GM19193 (cell line): ENCODE measurements around the gene BARX2.

ENCODE experiments used
- POLR2A ChIP-seq: IDR thresholded peaks from 4 replicates; pipeline ENCODE4 v1.6.1; 2011; ENCODE audit not compliant: insufficient read depth, insufficient read length; ENCODE audit errors: extremely low read depth

BARX2 gene

GRCh38 chr11:129375751-129376657, at the start of gene BARX2:
BARX2 (plus strand) TSS chr11:129375848; CDS start chr11:129376036, 188 bp downstream.
- TF ChIP-seq POLR2A, result no peak

DNA sequence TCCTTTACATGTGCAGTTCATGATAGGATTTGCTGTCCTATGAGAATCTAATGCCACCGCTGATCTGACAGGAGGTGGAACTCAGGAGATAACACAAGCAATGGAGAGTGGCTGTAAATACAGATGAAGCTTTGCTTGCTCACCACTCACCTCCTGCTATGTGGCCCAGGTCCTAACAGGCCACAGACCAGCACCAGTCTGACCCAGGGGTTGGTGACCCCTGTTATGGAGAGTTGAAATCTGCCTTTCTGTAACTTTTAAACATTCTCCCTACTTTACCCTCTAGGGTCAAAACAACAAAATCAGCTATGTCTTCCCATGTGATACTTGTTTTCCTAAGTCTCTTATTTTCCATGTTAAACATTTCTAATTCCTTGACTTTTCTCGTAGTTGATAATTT, 48.7 kb upstream of the BARX2 start:
- no peak for TF ChIP-seq POLR2A

DNA sequence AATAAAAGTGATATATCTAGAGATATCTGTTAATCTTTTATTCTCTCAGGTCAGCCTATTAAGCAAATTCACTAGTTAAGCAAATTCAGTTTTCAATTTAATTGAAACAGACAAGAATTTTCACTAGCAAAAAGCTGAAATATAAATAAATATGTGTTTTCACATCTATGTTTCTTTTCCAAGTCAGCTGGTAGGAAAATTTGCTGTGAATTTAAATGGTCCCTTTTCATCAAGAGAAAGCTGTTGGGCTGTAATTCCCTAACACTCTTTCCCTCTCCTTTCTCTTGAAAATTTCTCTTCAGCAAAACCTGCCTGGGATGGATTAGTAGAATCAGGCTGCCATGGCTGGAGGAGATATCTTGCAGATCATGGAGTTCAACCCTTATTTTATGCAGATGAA, 46.9 kb upstream of the BARX2 start:
- TF ChIP-seq POLR2A, result no peak

GRCh38 chr11:129331217-129331616, 44.4 kb upstream of the BARX2 start:
- no peak for TF ChIP-seq POLR2A

DNA sequence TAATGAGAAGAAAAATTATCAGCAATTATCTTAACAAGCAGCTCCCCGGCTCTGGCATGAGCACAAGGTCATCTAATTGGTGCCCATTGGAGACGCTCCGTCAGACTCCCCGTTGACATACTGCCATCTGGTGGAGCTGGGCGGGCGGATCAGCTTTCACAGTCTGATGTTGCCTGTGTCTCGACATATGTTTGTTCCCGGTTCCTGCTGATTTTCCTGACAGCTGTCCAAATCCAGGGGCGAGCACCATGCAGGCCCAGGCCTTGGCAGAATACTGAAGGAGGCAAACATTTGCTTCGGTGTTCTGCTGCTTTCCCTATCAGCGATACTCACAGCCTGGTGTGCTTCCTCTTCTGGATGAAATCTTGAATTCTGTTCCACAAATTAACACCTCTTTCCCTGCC, 43.8 kb upstream of the BARX2 start:
- TF ChIP-seq POLR2A, result no peak

DNA sequence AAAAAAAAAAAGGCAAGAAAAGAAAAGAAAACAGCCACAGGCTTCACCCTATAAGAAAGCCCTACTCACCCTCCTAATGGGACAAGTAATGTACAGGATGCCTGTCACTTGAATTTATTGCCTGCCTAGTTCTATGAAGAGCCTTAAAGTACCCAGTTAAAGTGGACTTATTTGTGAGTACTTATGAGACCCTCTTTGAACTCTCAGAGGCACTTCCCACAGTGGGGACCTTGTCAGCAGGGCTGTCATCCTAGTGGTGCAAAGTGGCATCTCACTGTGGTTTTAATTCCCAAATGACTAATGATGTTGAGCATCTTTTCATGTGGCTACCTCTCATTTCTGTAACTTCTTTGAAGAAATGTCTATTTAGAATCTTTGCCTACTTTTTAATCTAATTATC, 41.8 kb upstream of the BARX2 start:
- TF ChIP-seq POLR2A, result no peak

DNA sequence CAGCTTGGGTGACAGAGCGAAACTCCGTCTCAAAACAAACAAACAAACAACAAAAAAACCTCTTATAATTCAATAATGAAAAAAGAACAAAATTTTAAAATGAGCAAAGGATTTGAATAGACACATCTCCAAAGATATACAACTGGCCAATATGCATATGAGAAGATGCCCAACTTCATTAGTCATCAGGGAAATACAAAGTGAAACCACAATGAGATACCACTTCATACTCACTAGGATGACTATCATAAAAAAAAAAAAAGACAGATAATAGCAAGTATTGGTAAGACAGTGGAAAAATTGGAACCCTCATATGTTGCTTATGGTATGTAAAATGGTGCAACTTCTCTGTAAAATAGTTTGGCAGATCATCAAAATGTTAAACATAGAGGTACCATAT, 28.7 kb upstream of the BARX2 start:
- TF ChIP-seq POLR2A, result no peak

- no peak for TF ChIP-seq POLR2A
Measured at GRCh38 chr11:129348813-129349212, 26.8 kb upstream of the BARX2 start.

DNA sequence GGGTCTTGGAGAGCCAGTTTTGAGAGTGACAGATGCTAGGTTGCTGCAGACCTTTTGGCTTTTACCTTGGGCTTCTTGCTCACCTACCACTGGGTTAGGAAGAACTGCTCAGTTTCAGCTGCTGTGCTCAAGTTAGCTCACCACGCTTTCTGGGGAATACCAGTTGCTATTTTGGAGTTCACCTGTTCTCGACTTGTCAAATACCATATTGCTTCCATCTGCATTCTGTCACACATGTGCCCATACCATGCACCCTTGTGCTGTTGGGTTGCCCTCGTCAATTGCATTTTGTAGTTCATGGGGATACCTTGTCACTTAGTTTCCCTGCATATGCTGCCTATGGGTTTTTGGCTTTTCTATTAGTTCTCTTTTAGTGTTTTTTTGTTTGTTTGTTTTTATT, 23.0 kb upstream of the BARX2 start:
- TF ChIP-seq POLR2A, result no peak

DNA sequence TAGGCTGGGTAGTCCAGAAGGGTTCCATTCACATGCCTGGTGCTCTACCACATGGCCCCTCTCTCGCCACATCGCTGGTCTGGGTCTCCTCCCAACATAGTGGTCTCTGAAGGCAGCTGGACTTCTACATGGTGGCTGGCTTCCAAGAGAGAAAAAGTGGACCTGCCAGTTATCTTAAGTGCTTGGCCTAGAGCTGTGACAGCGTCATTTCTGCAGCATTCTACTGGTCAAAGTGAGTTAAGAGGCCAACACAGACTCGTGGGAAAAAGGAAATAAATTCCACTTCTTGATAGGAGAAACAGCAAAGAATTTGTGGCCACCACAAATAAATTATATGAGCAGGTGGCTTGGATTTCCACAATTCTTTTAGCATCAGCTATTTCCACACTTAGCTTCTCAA, 21.0 kb upstream of the BARX2 start:
- TF ChIP-seq POLR2A, result no peak

DNA sequence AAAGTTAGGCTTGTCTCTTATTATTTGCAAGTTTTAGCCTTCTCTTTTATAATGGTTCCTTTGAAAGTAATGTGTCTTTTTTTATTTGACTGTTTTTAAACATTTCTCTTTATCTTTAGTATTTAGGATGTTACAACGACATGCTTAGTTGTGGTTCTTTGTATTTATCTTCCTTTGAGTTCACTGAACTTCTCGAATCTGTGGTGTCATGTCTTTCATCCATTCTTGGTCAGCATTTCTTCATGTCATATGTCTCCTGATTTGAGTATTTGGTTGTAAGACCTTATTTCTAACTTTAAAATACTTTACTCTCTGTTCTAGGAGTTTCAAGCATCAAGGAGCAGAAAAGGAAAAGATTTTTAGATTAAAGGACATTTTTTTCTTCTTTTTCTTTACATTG, 15.9 kb upstream of the BARX2 start:
- no peak for TF ChIP-seq POLR2A

DNA sequence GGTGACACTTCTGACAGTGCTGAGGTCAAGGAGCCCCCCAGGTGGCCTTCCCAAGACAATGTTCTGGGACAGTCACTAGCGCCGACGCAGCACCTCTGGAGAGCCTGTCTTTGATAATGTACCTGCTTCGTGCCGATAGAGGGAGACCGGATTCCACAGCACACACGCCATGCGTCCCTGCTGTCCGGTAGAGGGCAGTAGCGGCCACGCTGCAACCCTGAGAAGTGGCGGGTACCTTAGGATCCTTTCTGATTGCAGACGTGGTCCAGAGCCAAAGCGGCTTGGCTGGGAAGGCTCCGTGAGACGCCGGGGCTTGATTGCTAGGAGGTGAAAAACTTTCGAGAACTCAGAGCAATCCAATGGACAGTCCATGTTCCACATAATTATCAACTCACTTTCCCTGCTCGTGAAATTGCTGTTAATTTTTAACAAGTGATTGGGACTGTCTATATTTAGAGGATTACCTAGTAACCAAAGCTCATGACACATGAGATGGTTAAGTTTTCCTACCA, 11.4 kb upstream of the BARX2 start:
- TF ChIP-seq POLR2A, result no peak

DNA sequence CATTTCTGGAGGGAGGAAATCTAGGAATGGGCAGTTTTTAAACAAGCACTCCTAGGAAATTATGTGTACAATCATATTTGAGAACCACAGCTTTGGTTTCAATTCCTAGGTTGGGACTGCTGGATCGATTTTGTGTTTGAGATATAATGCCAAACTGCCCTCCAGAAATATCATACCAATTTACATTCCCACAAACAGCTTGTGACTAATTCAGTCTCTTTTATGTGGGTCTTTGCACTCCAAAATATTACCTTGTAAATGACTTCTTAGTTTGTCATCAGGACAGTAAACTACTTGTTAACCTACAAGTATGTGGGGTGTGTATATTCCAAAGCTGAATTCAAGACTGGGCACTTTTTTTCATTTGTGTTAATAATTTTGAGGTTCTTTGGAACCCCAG, 9.8 kb upstream of the BARX2 start:
- no peak for TF ChIP-seq POLR2A

DNA sequence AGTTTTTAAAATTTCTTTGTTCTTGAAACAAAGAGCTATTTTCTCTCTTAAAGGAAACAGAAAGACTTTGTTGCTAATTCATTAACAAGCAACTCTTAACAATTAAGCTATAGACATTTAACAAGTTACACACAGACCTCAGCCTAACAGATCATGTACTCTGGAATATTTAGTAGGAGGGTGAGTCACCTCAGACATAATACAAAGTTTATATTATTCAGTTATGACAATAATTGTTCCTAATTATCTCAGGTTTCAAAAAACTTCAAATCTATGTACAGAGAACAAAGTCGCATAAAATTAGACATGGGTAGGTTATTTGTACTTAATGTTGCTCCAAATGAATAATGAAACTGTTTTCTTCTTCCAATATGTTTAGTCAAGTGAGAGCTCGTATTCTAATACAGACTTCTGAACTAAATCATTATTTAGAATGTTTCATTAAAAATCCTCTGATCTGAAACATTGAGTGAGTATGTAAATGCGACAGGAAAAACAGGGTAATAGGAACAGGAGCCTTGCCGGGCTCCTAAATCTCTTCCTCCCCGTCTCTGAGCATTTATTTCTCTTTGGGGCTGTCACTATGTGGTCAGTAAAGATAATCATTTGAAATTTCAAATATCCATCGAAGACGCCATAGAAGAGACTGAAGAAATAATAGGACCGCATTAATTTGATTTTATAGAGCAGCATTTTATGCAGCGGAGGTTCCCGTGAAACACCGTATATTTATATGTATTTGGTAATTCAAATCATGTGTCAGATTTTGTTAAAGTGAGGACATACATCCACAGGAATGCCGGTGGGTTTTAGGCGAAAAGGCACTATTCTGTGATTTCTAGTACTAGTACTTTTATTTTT, 8.7 kb upstream of the BARX2 start:
- TF ChIP-seq POLR2A, result no peak

DNA sequence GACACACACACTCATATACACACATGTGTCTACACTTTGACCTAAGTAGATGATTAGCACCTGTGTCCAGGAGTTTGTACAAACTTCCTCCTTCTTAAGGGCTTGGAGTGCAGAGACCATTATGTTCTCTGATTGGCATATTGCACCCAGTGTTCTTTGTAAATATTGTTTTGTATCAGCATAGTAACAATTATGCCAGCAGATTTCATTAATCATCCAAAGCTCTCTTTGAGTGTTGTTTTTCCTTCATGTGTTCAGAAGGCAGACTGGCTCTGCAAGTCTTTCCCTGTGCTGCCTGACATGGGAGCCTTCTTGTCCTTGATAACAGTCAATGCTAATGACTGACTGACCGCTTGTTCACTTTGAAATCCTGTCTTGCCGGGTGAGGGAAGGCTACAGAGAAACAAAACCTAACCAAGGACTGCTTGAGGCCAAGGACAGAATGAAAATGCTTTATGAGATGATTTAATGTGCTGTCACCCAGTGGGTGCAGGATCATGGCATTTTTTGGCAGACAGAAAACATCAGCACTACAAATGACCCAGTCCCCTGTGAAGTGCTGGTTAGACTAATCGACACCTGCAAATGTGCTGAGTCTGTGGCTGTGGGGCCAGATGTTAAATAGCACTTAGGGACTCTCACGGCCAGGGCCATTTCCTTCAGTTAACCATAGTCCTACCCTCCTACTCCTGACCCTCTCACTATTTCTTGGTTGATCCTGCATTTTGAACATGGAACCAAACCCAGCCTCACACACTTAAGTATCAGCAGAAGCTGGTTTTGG, 6.6 kb upstream of the BARX2 start:
- no peak for TF ChIP-seq POLR2A

- TF ChIP-seq POLR2A, result no peak
Measured at GRCh38 chr11:129370715-129371114, 4.9 kb upstream of the BARX2 start.
